Esophagus squamous epithelium (tissue), 5 donors: ENCODE data around the gene KCNMB1. TPM values are rescaled to one million over a fixed set of nuclear protein-coding genes. Genes with fewer than 3 reads are reported as not detected.
A peak's percentile ranks its signal among the peaks of the same experiment; 100 is the strongest.

Experiments used
- DNase-seq: peaks from one replicate; lab custom pipeline; 2025; lab: John Stamatoyannopoulos, UW
- H3K27ac ChIP-seq, 4 donors: fragments of 200-600 bp; sonication (generic); one replicate each; pipeline ENCODE4 v1.5.1; 2016 to 2019; ENCODE audit warnings: mild to moderate bottlenecking in 1 of 4
- H3K27me3 ChIP-seq, 4 donors: fragments of 200-600 bp; sonication (generic); 1 replicate in 3 of 4; 2 replicates in 1 of 4; pipeline versions ENCODE4 v1.5.1 to v1.6.0; 2017 to 2021; ENCODE audit warnings: antibody characterized with exemption in 1 of 4
- H3K36me3 ChIP-seq, 3 donors: fragments of 200-600 bp; sonication (generic); one replicate each; pipeline ENCODE4 v1.5.1; 2016 to 2019
- H3K4me1 ChIP-seq, 3 donors: fragments of 200-600 bp; sonication (generic); one replicate each; pipeline ENCODE4 v1.5.1; 2017 to 2019
- H3K4me3 ChIP-seq, 4 donors: fragments of 200-600 bp; sonication (generic); 1 replicate in 3 of 4; 2 replicates in 1 of 4; pipeline ENCODE4 v1.5.1; 2016 to 2019; ENCODE audit warnings: mild to moderate bottlenecking in 2 of 4, moderate library complexity in 1 of 4
- H3K9me3 ChIP-seq, 3 donors: fragments of 200-600 bp; sonication (generic); one replicate each; pipeline ENCODE4 v1.5.1; 2016 to 2019
- CTCF ChIP-seq, 6 experiments: fragments of 450-650 bp in 4 of 6; fragments of 200-600 bp in 2 of 6; sonication (generic) in 2 of 6; IDR thresholded peaks; one replicate each; pipeline ENCODE4 v1.5.1; 2016 to 2019; ENCODE audit warnings: antibody characterized with exemption in 6 of 6, mild to moderate bottlenecking in 4 of 6, moderate library complexity in 4 of 6
- POLR2A ChIP-seq, 4 donors: fragments of 450-650 bp; IDR thresholded peaks; one replicate each; pipeline ENCODE4 v1.6.1; 2017; ENCODE audit warnings: antibody characterized with exemption in 4 of 4, mild to moderate bottlenecking in 4 of 4, moderate library complexity in 3 of 4
- WGBS, 2 donors: methylation state at CpG; one replicate each; pipeline ENCODE4 v1.1.5; 2018; 5-methylcytosine and 5-hydroxymethylcytosine counted together
- intact Hi-C: fragments of 100-400 bp; cut with DNase I; formaldehyde crosslinking; loops from one replicate; pipeline ENCODE4 v1.15.0; 2022
- total RNA-seq, 4 donors: library from RNA; depleted of rRNA; stranded (reverse); fragments of >200 nt; gene quantifications; one replicate each; pipeline ENCODE4 v1.1.0, GENCODE V29; 2016
- donor health status: DM: yes; HTN: yes; CAD: no.

Gene KCNMB1
- total RNA-seq, 4 donors from 2014 or later = 0.38 to 9.3 (median 2.4) TPM

- no peaks in the 10 kb centered on the region for H3K36me3 ChIP-seq
- no peak overlapping the region for H3K4me3 ChIP-seq
- H3K9me3 ChIP-seq = no peaks in the 10 kb centered on the region
- DNase-seq = no peak
- TF ChIP-seq POLR2A (IDR thresholded peaks at IDR 0.05) (no peak), CTCF (IDR thresholded peaks at IDR 0.05) (no peak)
- H3K4me1 ChIP-seq = peaks cover 4 to 40% (median 11%) of the 10 kb centered on the region in 3 donors
- H3K27me3 ChIP-seq = no peaks in the 10 kb centered on the region
- H3K27ac ChIP-seq = peak overlapping the region in 3 of 4 donors; percentile 73 to 87 (median 77)
- intact Hi-C loops = no loop called here
- 77 to 90% methylated on average over 4 to 5 of the region's 5 CpGs for WGBS, 2 donors
Observed at GRCh38 chr5:170332058-170332457, 57.1 kb downstream of the KCNMB1 start.

- intact Hi-C loops = no loop called here
- H3K9me3 ChIP-seq = no peaks in the 10 kb centered on the region
- DNase-seq = no peak
- peaks cover 4 to 40% (median 11%) of the 10 kb centered on the region in 3 donors for H3K4me1 ChIP-seq
- peak overlapping the region in 1 of 4 donors; percentile 21 for H3K4me3 ChIP-seq
- 49 to 66% methylated on average over 8 to 11 of the region's 11 CpGs for WGBS, 2 donors
- H3K27ac ChIP-seq = peak overlapping the region; percentile 59 to 83 (median 66)
- no peaks in the 10 kb centered on the region for H3K27me3 ChIP-seq
- TF ChIP-seq POLR2A (IDR thresholded peaks at IDR 0.05) (no peak), CTCF (IDR thresholded peaks at IDR 0.05) (no peak)
- no peaks in the 10 kb centered on the region for H3K36me3 ChIP-seq
Observed at GRCh38 chr5:170330568-170331054, 58.6 kb downstream of the KCNMB1 start.

- no peak for TF ChIP-seq CTCF (IDR thresholded peaks at IDR 0.05)
- Histone ChIP-seq H3K27me3 (no peaks in the 10 kb centered on the region), H3K4me3 (no peak overlapping the region), H3K36me3 (no peaks in the 10 kb centered on the region), H3K9me3 (no peaks in the 10 kb centered on the region), H3K4me1 (peaks cover 4 to 40% (median 11%) of the 10 kb centered on the region in 3 donors), H3K27ac (no peak overlapping the region)
- WGBS, 2 donors = 69 to 90% methylated on average over 3 of the region's 3 CpGs
- no peak for DNase-seq
- intact Hi-C loops = no loop called here
Observed at GRCh38 chr5:170329524-170329923, 59.6 kb downstream of the KCNMB1 start.

- no peaks in the 10 kb centered on the region for H3K27me3 ChIP-seq
- no peak overlapping the region for H3K4me3 ChIP-seq
- 82 to 88% methylated on average over 2 of the region's 2 CpGs for WGBS, 2 donors
- DNase-seq = no peak
- H3K9me3 ChIP-seq = no peaks in the 10 kb centered on the region
- intact Hi-C loops = no loop called here
- H3K4me1 ChIP-seq = peaks cover 4 to 27% (median 11%) of the 10 kb centered on the region in 3 donors
- no peak overlapping the region for H3K27ac ChIP-seq
- TF ChIP-seq CTCF (IDR thresholded peaks at IDR 0.05) = no peak
- TF ChIP-seq POLR2A (IDR thresholded peaks at IDR 0.05) = no peak
- H3K36me3 ChIP-seq = no peaks in the 10 kb centered on the region
Observed at GRCh38 chr5:170327829-170328228, 61.3 kb downstream of the KCNMB1 start.

GRCh38 chr5:170327168-170327567, 62.0 kb downstream of the KCNMB1 start:
- H3K4me1 ChIP-seq = peaks cover 4 to 21% (median 11%) of the 10 kb centered on the region in 3 donors
- DNase-seq = no peak
- H3K27ac ChIP-seq = no peak overlapping the region
- no peak overlapping the region for H3K4me3 ChIP-seq
- H3K27me3 ChIP-seq = no peaks in the 10 kb centered on the region
- no peaks in the 10 kb centered on the region for H3K9me3 ChIP-seq
- WGBS, 2 donors = 47 to 63% methylated on average over 4 of the region's 4 CpGs
- no peaks in the 10 kb centered on the region for H3K36me3 ChIP-seq
- intact Hi-C loops = no loop called here
- no peak for TF ChIP-seq CTCF (IDR thresholded peaks at IDR 0.05)
- TF ChIP-seq POLR2A (IDR thresholded peaks at IDR 0.05) = no peak

Other genes starting within 250 kb of the KCNMB1 start
- gene C5orf58, start 156.4 kb downstream of the KCNMB1 start, total RNA-seq = not detected
- 10 to 100 TPM in 3 of 4 donors, 1 to 10 TPM in 1; 3.9 to 17.9 (median 12.6) TPM for gene LCP2, start 91.6 kb downstream of the KCNMB1 start, total RNA-seq
- gene KCNIP1, start 114.7 kb upstream of the KCNMB1 start, total RNA-seq = not detected